Measurements from ENCODE around the gene ORM1. TPM values are rescaled to one million over a fixed set of nuclear protein-coding genes. Genes with fewer than 3 reads are reported as not detected.
"Not testable (repeated sequence)": the region's sequence is repeated elsewhere in the genome, so short reads cannot be mapped to it uniquely, and the experiment has no call there.

Gene ORM1
- polyA plus RNA-seq, 4 donors, result 0.56 to 1.8 TPM; not detected in 2

DNA sequence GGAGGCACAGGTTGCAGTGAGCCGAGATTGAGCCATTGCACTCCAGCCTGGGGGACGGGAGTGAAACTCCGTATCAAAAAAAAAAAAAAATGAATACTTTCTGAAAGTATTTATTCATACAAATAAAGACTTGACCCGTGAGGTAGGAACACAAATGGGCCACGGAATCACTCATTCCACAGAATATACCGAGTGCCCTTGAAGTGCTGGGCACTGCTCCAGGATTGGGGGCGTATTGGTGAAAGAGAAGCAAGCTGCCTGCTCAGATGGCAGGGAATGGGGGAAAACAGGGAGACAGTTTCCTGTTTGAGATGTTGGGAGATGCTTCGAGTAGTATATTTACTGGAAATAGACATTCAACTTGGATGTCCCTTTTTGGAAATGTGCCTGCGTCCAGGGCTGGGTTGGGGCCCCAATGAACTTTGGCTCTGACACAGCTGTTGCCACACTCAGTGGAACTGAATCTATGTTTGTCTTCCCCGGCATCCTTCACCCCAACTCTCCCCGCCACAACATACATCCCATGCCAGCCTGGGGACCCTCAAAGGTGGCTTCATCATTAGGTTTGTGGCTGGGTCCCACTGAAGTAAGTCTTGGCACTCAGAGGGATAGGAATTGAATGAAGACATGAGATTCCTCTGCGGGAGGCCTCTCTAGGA lies 609 bp upstream of the ORM1 start:
- DNase-seq (ENCODE audit: low read depth in 4 of 4, low spot score in 3 of 4), result not testable (repeated sequence)

DNA sequence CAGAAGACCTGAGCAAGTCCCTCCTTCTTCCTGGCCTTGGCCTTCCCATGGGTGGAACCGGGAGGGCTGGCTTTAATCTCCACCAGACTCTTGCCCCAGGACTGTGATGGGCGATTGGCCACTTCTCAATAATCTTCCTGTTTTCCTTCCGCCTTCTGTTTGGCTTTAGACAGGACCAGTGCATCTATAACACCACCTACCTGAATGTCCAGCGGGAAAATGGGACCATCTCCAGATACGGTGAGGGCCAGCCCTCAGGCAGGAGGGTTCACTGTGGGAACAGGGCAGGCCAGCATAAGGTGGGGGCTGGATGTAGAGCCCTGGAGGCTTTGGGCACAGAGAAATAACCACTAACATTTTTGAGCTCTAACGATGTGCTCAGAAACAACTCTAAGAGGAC lies 951 bp downstream of the ORM1 start:
- DNase-seq (ENCODE audit: low read depth in 4 of 4, low spot score in 3 of 4), result not testable (repeated sequence)

DNA sequence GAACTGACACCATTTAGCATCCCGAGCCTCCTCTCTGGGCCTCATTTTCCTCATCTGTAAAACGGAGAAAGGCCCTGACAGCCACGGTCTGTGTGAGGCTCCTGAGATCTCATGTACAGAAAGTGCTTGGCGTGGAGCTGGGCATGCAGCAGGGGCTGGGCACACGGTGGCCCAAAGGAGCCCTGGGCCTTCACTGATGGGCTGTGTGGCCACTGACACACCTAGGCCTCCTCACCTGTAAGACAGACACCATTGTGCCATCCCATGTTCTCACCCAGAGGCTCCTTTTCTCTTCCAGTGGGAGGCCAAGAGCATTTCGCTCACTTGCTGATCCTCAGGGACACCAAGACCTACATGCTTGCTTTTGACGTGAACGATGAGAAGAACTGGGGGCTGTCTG lies 1.6 kb downstream of the ORM1 start:
- no peak for DNase-seq (ENCODE audit: low read depth in 4 of 4, low spot score in 3 of 4)

DNA sequence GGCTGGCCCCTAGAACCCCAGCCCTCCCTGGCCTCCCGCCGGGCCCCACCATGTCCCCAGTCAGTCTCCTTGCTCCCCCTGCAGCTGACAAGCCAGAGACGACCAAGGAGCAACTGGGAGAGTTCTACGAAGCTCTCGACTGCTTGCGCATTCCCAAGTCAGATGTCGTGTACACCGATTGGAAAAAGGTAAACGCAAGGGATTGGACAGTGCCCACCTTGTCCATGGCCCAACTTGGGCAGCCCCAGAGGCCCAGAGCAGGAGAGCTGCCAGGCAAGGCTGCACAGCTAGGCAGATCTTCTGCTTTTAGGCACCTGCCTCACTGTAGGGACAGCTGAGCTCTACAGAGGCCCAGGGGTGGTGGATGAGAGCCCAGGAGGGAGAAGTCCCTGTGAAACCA lies 2.1 kb downstream of the ORM1 start:
- not testable (repeated sequence) for DNase-seq (ENCODE audit: low read depth in 4 of 4, low spot score in 3 of 4)

DNA sequence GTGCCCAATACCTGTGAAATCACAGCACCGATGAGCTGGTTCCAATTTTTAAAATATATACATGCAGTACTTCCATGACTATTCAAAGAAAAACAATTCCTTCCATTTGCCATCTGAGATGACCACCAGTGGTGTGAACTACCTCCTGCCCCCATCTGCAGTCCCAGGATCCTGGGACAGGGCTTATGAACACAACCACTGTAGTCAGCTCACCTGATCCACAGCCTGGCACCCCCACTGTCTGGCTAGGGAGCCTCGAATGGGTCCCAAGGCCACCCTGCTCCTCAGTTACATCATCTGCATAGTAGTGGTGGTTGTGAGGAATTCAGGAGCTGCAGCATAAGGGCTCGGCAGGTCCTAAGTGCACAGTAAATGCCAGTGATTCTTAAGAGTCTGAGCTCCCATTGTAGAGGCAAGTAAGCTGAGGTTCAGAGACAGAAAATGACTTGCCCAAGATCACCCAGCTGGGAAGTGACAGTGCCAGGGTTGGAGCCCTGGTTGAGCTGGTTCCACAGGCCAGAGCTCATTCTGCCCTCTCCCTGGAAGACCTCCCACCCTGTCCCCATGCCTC lies 2.9 kb downstream of the ORM1 start:
- DNase-seq (ENCODE audit: low read depth in 4 of 4, low spot score in 3 of 4), result not testable (repeated sequence)

DNA sequence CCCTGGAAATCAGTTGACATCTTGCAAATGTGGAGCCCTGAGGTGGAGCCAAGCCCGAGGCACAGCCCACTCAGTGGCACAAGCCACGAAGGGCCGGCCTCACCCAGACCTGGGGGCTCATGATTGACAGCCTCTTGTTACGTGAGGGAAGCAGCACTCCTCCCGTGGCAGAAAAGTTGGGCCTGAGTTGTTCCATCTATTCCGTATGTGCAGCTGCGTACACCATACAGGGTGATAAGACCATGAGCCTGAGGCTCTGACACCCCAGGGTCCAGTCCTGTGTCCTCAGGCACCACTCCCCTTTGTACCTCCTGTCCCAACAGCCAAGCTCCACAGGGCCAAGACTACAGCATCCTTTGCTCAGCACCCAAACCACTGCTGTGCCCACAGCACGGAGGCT lies 4.9 kb downstream of the ORM1 start:
- DNase-seq (ENCODE audit: low read depth in 4 of 4, low spot score in 3 of 4), result no peak

DNA sequence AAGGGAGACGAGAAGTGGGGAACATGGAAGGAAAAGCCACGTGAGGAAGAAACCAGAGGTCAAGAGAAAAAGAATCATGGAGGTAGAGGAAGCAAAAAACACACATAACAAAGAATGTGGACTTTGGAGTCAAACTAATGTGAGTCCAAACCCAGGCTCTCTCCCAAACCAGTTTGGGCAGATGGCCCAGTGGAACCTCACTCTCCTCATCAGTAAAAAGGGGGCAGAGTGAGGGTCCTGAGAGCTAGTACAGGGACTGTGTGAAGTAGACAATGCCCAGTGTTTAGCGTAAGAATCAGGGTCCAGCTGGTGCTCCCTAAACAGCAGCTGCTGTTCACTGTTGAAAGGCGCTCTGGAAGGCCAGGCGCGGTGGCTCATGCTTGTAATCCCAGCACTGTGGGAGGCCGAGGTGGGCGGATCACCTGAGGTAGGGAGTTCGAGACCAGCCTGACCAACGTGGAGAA lies 5.5 kb downstream of the ORM1 start:
- not testable (repeated sequence) for DNase-seq (ENCODE audit: low read depth in 4 of 4, low spot score in 3 of 4)

DNA sequence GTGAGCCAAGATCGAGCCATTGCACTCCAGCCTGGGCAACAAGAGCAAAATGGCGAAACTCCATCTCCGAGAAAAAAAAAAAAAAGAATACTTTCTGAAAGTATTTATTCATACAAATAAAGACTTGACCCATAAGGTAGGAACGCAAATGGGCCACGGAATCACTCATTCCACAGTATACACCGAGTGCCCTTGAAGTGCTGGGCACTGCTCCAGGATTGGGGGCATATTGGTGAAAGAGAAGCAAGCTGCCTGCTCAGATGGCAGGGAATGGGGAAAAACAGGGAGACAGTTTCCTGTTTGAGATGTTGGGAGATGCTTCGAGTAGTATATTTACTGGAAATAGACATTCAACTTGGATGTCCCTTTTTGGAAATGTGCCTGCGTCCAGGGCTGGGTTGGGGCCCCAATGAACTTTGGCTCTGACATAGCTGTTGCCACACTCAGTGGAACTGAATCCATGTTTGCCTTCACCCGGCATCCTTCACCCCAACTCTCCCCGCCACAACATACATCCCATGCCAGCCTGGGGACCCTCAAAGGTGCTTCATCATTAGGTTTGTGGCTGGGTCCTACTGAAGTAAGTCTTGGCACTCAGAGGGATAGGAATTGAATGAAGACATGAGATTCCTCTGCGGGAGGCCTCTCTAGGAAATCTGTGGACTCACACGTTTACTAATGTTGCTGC lies 6.2 kb downstream of the ORM1 start:
- DNase-seq (ENCODE audit: low read depth in 4 of 4, low spot score in 3 of 4), result not testable (repeated sequence)

DNA sequence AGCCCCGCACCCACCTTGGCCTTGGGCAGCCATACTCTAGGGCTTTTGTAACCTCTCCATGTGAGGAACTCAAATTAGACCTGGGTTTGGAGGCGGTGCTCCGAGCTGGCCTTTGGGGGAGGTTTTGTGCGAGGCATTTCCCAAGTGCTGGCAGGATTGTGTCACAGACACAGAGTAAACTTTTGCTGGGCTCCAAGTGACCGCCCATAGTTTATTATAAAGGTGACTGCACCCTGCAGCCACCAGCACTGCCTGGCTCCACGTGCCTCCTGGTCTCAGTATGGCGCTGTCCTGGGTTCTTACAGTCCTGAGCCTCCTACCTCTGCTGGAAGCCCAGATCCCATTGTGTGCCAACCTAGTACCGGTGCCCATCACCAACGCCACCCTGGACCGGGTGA lies 6.7 kb downstream of the ORM1 start, which contains the start of gene ORM2:
ORM2 (plus strand) TSS at position 245 of the 398 bp plus-strand sequence; CDS start at position 281, 36 bp downstream.
- not testable (repeated sequence) for DNase-seq (ENCODE audit: low read depth in 4 of 4, low spot score in 3 of 4)

DNA sequence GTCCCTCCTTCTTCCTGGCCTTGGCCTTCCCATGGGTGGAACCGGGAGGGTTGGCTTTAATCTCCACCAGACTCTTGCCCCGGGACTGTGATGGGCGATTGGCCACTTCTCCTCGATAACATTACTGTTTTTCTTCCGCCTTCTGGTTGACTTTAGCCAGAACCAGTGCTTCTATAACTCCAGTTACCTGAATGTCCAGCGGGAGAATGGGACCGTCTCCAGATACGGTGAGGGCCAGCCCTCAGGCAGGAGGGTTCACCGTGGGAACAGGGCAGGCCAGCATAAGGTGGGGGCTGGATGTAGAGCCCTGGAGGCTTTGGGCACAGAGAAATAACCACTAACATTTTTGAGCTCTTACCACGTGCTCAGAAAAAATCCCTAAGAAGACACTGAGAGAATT lies 7.7 kb downstream of the ORM1 start:
- DNase-seq (ENCODE audit: low read depth in 4 of 4, low spot score in 3 of 4), result no peak

DNA sequence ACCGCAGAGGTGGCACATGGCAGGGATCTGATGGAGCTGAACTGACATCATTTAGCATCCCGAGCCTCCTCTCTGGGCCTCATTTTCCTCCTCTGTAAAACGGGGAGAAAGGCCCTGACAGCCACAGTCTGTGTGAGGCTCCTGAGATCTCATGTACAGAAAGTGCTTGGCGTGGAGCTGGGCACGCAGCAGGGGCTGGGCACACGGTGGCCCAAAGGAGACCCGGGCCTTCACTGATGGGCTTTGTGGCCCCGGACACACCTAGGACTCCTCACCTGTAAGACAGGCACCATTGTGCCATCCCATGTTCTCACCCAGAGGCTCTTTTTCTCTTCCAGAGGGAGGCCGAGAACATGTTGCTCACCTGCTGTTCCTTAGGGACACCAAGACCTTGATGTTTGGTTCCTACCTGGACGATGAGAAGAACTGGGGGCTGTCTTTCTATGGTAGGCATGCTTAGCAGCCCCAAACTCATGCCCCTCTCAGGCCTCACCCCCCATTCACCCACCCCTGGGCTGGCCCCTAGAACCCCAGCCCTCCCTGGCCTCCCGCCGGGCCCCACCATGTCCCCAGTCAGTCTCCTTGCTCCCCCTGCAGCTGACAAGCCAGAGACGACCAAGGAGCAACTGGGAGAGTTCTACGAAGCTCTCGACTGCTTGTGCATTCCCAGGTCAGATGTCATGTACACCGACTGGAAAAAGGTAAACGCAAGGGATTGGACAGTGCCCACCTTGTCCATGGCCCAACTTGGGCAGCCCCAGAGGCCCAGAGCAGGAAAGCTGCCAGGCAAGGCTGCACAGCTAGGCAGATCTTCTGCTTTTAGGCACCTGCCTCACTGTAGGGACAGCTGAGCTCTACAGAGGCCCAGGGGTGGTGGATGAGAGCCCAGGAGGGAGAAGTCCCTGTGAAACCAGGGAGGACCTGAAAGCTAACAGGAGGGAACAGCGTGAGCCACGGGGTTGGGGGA lies 8.6 kb downstream of the ORM1 start:
- DNase-seq (ENCODE audit: low read depth in 4 of 4, low spot score in 3 of 4), result not testable (repeated sequence)

DNA sequence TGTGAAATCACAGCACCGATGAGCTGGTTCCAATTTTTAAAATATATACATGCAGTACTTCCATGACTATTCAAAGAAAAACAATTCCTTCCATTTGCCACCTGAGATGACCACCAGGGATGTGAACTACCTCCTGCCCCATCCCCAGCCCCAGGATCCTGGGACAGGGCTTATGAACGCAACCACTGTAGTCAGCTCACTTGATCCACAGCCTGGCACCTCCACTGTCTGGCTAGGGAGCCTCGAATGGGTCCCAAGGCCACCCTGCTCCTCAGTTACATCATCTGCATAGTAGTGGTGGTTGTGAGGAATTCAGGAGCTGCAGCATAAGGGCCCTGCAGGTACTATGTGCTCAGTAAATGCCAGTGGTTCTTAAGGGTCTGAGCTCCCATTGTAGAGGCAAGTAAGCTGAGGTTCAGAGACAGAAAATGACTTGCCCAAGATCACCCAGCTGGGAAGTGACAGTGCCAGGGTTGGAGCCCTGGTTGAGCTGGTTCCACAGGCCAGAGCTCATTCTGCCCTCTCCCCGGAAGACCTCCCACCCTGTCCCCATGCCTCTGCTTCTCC lies 9.7 kb downstream of the ORM1 start:
- DNase-seq (ENCODE audit: low read depth in 4 of 4, low spot score in 3 of 4), result not testable (repeated sequence)

DNA sequence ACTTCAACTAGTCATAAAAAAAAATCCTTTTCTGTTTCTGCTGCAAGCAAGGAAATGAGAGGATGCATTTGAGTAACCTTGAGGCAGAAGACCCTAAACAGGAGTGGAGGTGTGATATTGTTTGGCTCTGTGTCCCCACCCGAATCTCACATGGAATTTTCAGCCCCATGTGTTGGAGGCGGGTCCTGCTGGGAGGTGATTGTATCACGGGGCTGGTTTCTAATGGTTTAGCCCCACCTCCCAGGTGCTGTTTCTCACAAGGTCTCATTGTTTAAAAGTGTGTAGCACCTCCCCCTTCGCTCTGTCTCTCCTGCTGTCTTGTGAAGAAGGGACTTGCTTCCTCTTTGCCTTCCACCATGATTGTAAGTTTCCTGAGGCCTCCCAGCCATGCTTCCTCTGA lies 10.8 kb downstream of the ORM1 start:
- DNase-seq (ENCODE audit: low read depth in 4 of 4, low spot score in 3 of 4), result not testable (repeated sequence)

DNA sequence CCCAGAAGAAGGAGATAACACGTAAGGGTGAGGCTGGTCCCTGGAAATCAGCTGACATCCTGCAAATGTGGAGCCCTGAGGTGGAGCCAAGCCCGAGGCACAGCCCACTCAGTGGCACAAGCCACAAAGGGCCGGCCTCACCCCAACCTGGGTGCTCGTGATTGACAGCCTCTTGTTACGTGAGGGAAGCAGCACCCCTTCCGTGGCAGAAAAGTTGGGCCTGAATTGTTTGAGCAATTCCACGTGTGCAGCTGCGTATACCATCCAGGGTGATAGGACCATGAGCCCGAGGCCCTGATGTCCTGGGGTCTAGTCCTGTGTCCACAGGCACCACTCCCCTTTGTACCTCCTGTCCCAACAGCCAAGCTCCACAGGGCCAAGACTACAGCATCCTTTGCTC lies 11.6 kb downstream of the ORM1 start:
- no peak for DNase-seq (ENCODE audit: low read depth in 4 of 4, low spot score in 3 of 4)

DNA sequence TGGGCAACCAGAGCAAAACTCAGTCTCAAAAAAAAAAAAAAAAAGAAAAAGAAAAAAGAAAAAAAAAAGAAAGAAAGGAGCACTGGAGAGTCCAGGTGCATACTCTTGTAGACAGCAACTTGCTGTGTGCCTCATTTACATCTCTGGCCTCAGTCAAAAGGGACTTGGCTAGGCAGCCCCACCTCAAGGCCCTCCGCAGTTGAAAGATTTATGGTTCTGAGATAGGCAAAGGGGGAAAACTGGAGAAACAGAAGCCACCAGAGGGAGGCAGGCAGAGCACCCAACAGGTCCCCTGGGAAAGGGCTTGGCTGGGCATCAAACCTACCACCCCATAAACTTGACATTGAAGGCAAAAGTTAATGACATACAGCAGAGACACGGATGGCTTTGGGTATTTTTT lies 12.8 kb downstream of the ORM1 start:
- DNase-seq (ENCODE audit: low read depth in 4 of 4, low spot score in 3 of 4), result no peak

DNA sequence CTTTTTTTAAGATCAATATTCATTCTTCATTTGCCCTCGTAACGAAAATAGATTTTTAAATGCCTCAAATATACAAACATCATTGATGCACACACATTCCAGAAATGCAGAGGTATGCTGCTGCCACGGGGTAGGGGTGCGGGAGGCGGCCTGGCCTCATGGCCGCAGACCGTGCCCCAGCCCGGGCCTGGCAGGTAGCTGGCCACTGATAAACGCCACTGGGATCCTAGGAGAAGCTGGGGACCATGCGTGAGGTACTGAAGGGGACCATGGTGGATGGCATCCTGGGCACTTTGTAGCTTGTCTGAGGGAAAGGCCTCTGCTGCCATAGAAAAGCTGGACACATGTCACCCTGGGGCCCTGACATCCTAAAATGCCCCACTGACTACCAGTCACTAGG lies 13.3 kb downstream of the ORM1 start:
- DNase-seq (ENCODE audit: low read depth in 4 of 4, low spot score in 3 of 4), result no peak

DNA sequence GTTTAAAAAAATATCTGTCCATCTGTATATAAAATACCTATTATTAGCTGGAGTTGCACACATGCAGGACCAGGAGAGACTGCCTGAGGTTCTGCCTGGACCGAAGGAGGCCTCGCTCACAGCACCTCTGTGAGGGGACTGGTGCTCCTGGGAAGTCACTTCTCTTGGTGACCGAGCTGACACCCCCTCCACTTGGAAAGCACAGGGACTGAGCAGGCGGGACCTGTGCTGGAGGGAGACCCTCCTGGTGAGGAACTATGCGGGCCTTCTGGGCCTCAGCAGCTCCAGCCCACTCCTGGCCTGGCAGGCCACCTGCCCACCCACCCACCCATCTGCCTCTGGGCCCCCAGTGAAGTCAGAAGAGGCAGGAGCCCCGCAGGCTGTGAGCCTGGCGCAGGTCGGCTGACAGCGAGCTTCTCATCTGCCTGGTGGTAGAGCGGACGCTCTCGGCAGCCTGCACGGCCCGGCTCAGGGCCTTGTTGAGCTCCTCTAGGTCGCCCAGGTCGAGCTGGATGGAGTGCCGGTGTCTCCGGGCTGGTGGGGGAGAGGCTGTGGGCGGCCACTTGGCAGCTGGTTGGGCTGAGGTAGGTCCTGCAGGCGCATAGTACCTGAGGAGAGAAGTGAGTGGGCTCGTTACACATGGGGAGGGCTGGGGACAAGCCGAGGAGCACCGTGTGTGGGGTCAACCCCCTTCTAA lies 13.9 kb downstream of the ORM1 start:
- no peak for DNase-seq (ENCODE audit: low read depth in 4 of 4, low spot score in 3 of 4)

DNA sequence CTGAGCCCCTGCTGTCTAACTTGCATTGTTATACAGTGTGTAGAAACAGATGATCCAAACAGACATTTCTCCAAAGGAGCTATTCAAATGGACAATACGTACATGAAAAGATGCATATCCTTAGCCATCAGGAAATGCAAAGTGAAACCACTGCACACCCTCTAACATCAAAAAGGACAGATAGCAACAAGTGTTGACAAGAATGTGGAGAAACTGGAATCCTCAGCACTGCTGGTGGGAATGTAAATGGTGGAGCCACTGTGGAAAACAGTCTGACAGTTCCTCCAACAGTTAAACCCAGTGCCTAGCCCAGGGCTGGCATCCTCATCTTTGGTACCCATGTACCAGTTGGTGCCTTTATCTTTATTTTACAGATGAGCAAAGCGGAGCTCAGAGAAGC lies 15.3 kb downstream of the ORM1 start:
- no peak for DNase-seq (ENCODE audit: low read depth in 4 of 4, low spot score in 3 of 4)

DNA sequence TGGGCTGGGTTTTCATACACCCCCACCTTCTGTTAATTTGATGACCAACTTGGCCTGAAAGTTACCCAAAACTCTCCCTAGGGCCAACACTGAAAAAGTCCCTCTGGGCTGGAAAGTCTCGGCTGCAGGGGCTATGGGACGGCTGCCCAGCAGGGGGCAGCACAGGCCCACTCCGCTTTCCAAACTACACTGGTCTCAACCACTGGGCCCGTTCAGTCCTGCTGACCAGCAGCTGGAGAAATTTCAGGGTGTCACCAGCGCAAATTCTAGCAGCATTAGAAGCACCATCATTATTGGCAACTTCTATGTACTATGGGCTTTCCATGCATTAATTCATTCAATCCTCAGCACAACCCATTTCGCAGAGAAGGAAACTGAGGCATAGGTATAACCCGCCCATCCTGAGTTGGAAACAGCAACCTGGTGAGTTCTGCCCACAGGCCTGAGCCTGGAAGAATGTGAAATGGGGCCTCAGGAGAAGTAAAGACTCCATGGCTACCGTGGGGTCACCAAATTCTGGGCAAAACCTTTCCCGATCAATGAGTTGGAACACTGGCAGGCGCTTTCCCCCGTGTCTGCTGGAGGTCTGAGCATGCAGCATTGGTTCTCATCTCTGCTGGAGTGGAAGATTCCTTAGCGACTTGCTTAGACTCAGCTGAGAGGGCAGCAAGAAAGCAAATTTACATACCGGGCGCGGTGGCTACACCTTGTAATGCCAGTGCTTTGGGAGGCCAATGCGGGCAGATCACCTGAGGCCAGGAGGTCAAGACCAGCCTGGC lies 16.4 kb downstream of the ORM1 start:
- DNase-seq (ENCODE audit: low read depth in 4 of 4, low spot score in 3 of 4), result no peak

All from left renal pelvis (tissue), 4 donors.